HG03442 (cell line): Measurements from ENCODE around the gene RABIF.
"Not testable (repeated sequence)": the region's sequence is repeated elsewhere in the genome, so short reads cannot be mapped to it uniquely, and the experiment has no call there.

Experiments
- ATAC-seq: cut with Tn5 transposase; IDR thresholded peaks from one replicate; pipeline ENCODE4 v1.9.1; 2021; ENCODE audit warnings: mild to moderate bottlenecking, moderate library complexity; ENCODE audit not compliant: unreplicated experiment

The RABIF gene

DNA sequence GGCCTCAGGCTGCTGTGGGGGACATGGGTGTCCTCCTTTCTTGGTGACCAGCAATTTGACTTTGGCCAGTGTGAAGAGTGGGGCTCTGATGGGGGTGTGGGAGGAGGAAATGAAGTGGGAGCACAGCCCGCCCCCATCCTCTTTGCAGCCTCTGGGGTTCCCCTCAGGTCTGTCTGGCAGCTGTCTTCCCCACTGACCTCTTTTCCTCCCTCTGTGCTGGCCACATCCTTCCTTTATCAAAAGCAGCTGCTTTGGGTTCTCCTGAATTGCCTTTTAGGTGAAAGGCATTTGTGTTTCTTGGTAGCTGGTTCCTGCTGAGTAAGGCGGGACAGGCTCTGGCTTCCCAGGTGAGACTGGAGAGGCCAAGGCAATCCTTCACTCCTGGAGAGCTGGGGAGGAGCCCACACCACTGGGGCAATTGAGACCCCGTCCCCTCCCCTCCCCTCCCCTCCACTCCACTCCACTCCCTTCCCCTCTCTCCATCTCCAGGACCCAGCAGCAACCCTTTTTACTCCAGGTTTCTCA, 53.3 kb downstream of the RABIF start:
- ATAC-seq: no peak

GRCh38 chr1:202834771-202835547, 54.0 kb downstream of the RABIF start:
- ATAC-seq: no peak

- ATAC-seq: no peak
Measured at GRCh38 chr1:202831906-202832305, 57.0 kb downstream of the RABIF start.

DNA sequence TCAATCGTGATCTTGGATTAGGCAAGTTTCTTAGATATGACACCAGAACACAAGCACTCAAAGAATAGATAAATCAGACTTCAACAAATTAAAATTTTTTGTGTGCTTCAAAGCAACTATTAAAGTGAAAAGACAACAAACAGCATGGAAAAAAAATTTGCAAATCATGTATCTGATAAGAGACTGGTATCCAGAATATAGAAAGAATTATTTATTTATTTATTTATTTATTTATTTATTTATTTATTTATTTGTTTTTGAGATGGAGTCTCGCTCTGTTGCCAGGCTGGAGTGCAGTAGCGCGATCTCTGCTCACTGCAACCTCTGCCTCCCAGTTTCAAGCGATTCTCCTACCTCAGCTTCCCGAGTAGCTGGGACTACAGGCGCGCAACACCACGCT, 59.7 kb downstream of the RABIF start:
- not testable (repeated sequence) for ATAC-seq
